ENCODE data around the gene IL12RB2.

IL12RB2 gene

DNA sequence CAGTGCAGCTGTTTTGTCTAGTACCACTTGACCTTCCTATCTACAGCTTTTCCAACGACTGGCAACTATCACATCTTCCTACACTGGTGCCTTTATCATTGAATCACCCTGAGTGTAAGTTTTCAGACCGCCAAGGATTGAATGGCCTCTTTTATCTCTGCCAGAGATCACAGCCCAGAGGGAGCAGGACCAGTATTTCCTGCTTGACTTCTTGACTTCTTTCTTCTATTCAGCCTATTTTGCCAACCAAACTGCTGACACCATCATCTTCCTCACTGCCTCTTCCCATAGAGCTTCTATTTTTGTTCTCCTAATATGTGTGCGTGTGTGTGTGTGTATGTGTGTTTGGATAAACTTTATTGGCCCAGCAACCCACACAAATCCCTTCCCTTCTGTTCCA lies 68.7 kb downstream of the IL12RB2 start:
- ATAC-seq: no peak
- TF ChIP-seq ESRRG (CRISPR knock-in tag; IDR thresholded peaks at IDR 0.05): no peak
- TF ChIP-seq PATZ1 (CRISPR knock-in tag; IDR thresholded peaks at IDR 0.05; ENCODE audit: borderline replicate concordance): no peak
- TF ChIP-seq ZC3H10 (CRISPR knock-in tag; IDR thresholded peaks at IDR 0.05): no peak
- TF ChIP-seq SNAI2 (CRISPR knock-in tag; IDR thresholded peaks at IDR 0.05): no peak
- no peak for TF ChIP-seq TCF4 (CRISPR knock-in tag; IDR thresholded peaks at IDR 0.05; ENCODE audit: borderline replicate concordance)
- TF ChIP-seq TOX (CRISPR knock-in tag; IDR thresholded peaks at IDR 0.05; ENCODE audit: borderline replicate concordance): no peak
- TF ChIP-seq OSR1 (CRISPR knock-in tag; IDR thresholded peaks at IDR 0.05): no peak
- TF ChIP-seq BACH2 (CRISPR knock-in tag; IDR thresholded peaks at IDR 0.05; ENCODE audit: borderline replicate concordance): no peak
- TF ChIP-seq ZNF565 (CRISPR knock-in tag; conservative IDR thresholded peaks at IDR 0.05; ENCODE audit: low read depth): no peak
- TF ChIP-seq, protein P1, sequence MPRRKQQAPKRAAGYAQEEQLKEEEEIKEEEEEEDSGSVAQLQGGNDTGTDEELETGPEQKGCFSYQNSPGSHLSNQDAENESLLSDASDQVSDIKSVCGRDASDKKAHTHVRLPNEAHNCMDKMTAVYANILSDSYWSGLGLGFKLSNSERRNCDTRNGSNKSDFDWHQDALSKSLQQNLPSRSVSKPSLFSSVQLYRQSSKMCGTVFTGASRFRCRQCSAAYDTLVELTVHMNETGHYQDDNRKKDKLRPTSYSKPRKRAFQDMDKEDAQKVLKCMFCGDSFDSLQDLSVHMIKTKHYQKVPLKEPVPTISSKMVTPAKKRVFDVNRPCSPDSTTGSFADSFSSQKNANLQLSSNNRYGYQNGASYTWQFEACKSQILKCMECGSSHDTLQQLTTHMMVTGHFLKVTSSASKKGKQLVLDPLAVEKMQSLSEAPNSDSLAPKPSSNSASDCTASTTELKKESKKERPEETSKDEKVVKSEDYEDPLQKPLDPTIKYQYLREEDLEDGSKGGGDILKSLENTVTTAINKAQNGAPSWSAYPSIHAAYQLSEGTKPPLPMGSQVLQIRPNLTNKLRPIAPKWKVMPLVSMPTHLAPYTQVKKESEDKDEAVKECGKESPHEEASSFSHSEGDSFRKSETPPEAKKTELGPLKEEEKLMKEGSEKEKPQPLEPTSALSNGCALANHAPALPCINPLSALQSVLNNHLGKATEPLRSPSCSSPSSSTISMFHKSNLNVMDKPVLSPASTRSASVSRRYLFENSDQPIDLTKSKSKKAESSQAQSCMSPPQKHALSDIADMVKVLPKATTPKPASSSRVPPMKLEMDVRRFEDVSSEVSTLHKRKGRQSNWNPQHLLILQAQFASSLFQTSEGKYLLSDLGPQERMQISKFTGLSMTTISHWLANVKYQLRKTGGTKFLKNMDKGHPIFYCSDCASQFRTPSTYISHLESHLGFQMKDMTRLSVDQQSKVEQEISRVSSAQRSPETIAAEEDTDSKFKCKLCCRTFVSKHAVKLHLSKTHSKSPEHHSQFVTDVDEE (CRISPR knock-in tag; IDR thresholded peaks at IDR 0.05): no peak
- TF ChIP-seq, protein P2, sequence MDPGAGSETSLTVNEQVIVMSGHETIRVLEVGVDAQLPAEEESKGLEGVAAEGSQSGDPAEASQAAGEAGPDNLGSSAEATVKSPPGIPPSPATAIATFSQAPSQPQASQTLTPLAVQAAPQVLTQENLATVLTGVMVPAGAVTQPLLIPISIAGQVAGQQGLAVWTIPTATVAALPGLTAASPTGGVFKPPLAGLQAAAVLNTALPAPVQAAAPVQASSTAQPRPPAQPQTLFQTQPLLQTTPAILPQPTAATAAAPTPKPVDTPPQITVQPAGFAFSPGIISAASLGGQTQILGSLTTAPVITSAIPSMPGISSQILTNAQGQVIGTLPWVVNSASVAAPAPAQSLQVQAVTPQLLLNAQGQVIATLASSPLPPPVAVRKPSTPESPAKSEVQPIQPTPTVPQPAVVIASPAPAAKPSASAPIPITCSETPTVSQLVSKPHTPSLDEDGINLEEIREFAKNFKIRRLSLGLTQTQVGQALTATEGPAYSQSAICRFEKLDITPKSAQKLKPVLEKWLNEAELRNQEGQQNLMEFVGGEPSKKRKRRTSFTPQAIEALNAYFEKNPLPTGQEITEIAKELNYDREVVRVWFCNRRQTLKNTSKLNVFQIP (CRISPR knock-in tag; IDR thresholded peaks at IDR 0.05; ENCODE audit: borderline replicate concordance, low read depth): no peak
- no peak for TF ChIP-seq CSDC2 (CRISPR knock-in tag; IDR thresholded peaks at IDR 0.05)
- TF ChIP-seq ZNF70 (CRISPR knock-in tag; IDR thresholded peaks at IDR 0.05): no peak

DNA sequence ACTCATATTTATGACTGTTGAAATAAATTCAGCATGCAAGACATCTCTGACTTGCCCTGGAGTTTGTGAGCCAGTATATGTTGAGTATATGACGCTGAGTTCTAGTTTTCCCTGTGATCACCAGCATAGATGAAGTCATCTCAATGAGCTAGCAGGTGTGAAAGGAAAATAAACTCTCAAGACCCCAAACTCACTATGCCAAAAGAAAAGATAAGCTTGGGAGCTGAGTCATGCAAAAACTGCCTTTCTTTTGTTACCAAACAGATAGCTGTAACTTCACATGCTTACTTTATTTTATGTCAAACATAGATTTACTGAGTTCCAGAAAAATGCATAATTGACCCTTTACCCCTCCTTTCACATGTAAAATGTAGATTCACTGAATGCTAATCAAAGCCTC lies 69.6 kb downstream of the IL12RB2 start:
- TF ChIP-seq ISL1 (CRISPR knock-in tag; IDR thresholded peaks at IDR 0.05): no peak
- no peak for TF ChIP-seq PPARA (CRISPR knock-in tag; IDR thresholded peaks at IDR 0.05; ENCODE audit: borderline replicate concordance)
- no peak for TF ChIP-seq SNAI2 (CRISPR knock-in tag; IDR thresholded peaks at IDR 0.05)
- no peak for TF ChIP-seq ARNTL (CRISPR knock-in tag; IDR thresholded peaks at IDR 0.05; ENCODE audit: borderline replicate concordance, low read depth)
- TF ChIP-seq RARB (CRISPR knock-in tag; IDR thresholded peaks at IDR 0.05): no peak
- no peak for TF ChIP-seq OSR1 (CRISPR knock-in tag; IDR thresholded peaks at IDR 0.05)
- no peak for TF ChIP-seq TOX (CRISPR knock-in tag; IDR thresholded peaks at IDR 0.05; ENCODE audit: borderline replicate concordance)
- no peak for TF ChIP-seq ZNF70 (CRISPR knock-in tag; IDR thresholded peaks at IDR 0.05)
- no peak for TF ChIP-seq ZFP3 (CRISPR knock-in tag; IDR thresholded peaks at IDR 0.05)
- TF ChIP-seq CSRNP3 (CRISPR knock-in tag; IDR thresholded peaks at IDR 0.05): no peak
- no peak for TF ChIP-seq PATZ1 (CRISPR knock-in tag; IDR thresholded peaks at IDR 0.05; ENCODE audit: borderline replicate concordance)
- TF ChIP-seq, protein P2 (CRISPR knock-in tag; IDR thresholded peaks at IDR 0.05; ENCODE audit: borderline replicate concordance, low read depth): no peak
- no peak for TF ChIP-seq ZC3H10 (CRISPR knock-in tag; IDR thresholded peaks at IDR 0.05)
- no peak for TF ChIP-seq ESRRG (CRISPR knock-in tag; IDR thresholded peaks at IDR 0.05)
- TF ChIP-seq CSDC2 (CRISPR knock-in tag; IDR thresholded peaks at IDR 0.05): no peak
- TF ChIP-seq TCF4 (CRISPR knock-in tag; IDR thresholded peaks at IDR 0.05; ENCODE audit: borderline replicate concordance): no peak
- TF ChIP-seq, protein P1 (CRISPR knock-in tag; IDR thresholded peaks at IDR 0.05): no peak
- no peak for TF ChIP-seq ZFP30 (CRISPR knock-in tag; IDR thresholded peaks at IDR 0.05)
- no peak for TF ChIP-seq BACH2 (CRISPR knock-in tag; IDR thresholded peaks at IDR 0.05; ENCODE audit: borderline replicate concordance)
- no peak for ATAC-seq

Measured in SK-N-SH treated with all-trans-retinoic acid at 6 μM for 48 hours (cell line).